Spleen (tissue), 11 donors: ENCODE results near the gene ADRA1B. TPM values are rescaled to one million over a fixed set of nuclear protein-coding genes. Genes with fewer than 3 reads are reported as not detected.

Experiments used
- DNase-seq: peaks from one replicate; pipeline ENCODE4 v3.0.0-alpha.2; 2020
- H3K27ac ChIP-seq, 8 donors: fragments of 200-600 bp; sonication (generic) in 7 of 8; 1 replicate in 4 of 8; 2 replicates in 4 of 8; pipeline versions ENCODE4 v1.5.0 to v1.8.0; 2016 to 2021; ENCODE audit warnings: inconsistent platforms in 4 of 8, mild to moderate bottlenecking in 4 of 8, moderate library complexity in 1 of 8
- H3K27me3 ChIP-seq, 7 donors: fragments of 200-600 bp; sonication (generic) in 6 of 7; replicated peaks in 1 of 7; 1 replicate in 4 of 7; 2 replicates in 3 of 7; pipeline versions ENCODE4 v1.5.0 to v1.8.0; 2016 to 2021; ENCODE audit warnings: inconsistent platforms in 3 of 7, mild to moderate bottlenecking in 1 of 7
- H3K36me3 ChIP-seq, 6 donors: fragments of 200-600 bp; sonication (generic) in 5 of 6; 1 replicate in 4 of 6; 2 replicates in 2 of 6; pipeline versions ENCODE4 v1.5.0 to v1.8.0; 2016 to 2021; ENCODE audit warnings: inconsistent platforms in 2 of 6
- H3K4me1 ChIP-seq, 6 donors: fragments of 200-600 bp; sonication (generic) in 5 of 6; 1 replicate in 3 of 6; 2 replicates in 3 of 6; pipeline versions ENCODE4 v1.5.0 to v1.8.0; 2016 to 2021; ENCODE audit warnings: inconsistent platforms in 3 of 6
- H3K4me3 ChIP-seq, 8 donors: fragments of 200-600 bp; sonication (generic) in 7 of 8; 1 replicate in 4 of 8; 2 replicates in 4 of 8; pipeline versions ENCODE4 v1.5.0 to v1.8.0; 2016 to 2021; ENCODE audit warnings: inconsistent platforms in 4 of 8, mild to moderate bottlenecking in 4 of 8, moderate library complexity in 2 of 8
- H3K9me3 ChIP-seq, 8 donors: fragments of 200-600 bp; sonication (generic) in 7 of 8; 1 replicate in 4 of 8; 2 replicates in 4 of 8; pipeline versions ENCODE4 v1.5.0 to v1.8.0; 2016 to 2021; ENCODE audit warnings: inconsistent platforms in 4 of 8
- CTCF ChIP-seq, 11 experiments: fragments of 200-600 bp in 7 of 11; fragments of 450-650 bp in 4 of 11; sonication (generic) in 4 of 11; IDR thresholded peaks in 8 of 11; conservative IDR thresholded peaks in 3 of 11; 1 replicate in 7 of 11; 2 replicates in 4 of 11; pipeline versions ENCODE4 v1.4.0 to v1.8.0; 2016 to 2021; ENCODE audit warnings: antibody characterized with exemption in 11 of 11, inconsistent platforms in 4 of 11, mild to moderate bottlenecking in 1 of 11
- POLR2A ChIP-seq, 3 donors: fragments of 450-650 bp; IDR thresholded peaks; one replicate each; pipeline ENCODE4 v1.5.1; 2017; ENCODE audit warnings: antibody characterized with exemption in 3 of 3, mild to moderate bottlenecking in 1 of 3
- POLR2AphosphoS5 ChIP-seq, 3 donors: sonication (generic); formaldehyde crosslinking; IDR thresholded peaks; one replicate each; pipeline ENCODE4 v1.5.1; 2017; ENCODE audit warnings: antibody characterized with exemption in 3 of 3
- WGBS, 5 donors: extraction: QIAGEN DNeasy Blood & Tissue Kit in 3 of 5; methylation state at CpG; one replicate each; pipeline versions ENCODE4 v1.1.5 to v1.1.7; 2013 to 2018; 5-methylcytosine and 5-hydroxymethylcytosine counted together
- intact Hi-C: fragments of 100-400 bp; cut with DNase I; formaldehyde crosslinking; loops from one replicate; pipeline ENCODE4 v1.15.0; 2023; ENCODE audit warnings: low total_unique reads
- polyA plus RNA-seq, 3 donors: library from polyadenylated mRNA; stranded (reverse); fragments of 200-250 nt; gene quantifications; one replicate each; pipeline ENCODE4 v1.2.1, GENCODE V29; 2013
- total RNA-seq, 7 donors: library from RNA; depleted of rRNA in 3 of 7; stranded (reverse); fragments of >200 nt in 3 of 7; fragmentation: NEBNext Ultra II Directional in 4 of 7; extraction: Animal tissue kit (Norgen Biotek cat#: 25700) in 4 of 7; gene quantifications; one replicate each; pipeline versions ENCODE4 v1.1.0 to v1.2.1, GENCODE V29; 2016 to 2021
- donor health status: healthy with polysubstance abuse.
- donor health status: DM: no; HTN: no; CAD: no; lungs with moderate emphysema.
- donor health status: DM: no; HTN: no; CAD: no.
- donor health status: Bipolar disorder and iron deficiency.
- donor health status: healthy.
- donor health status: DM: no; HTN: no; CAD: no.
- donor health status: DM: yes; HTN: yes; CAD: no.

Gene ADRA1B
- total and polyA plus RNA-seq, 10 donors: 0.65 to 39.6 (median 11.7) TPM

GRCh38 chr5:159910843-159911229, 5.4 kb upstream of the ADRA1B start:
- TF ChIP-seq CTCF (IDR thresholded peaks at IDR 0.05 in 8 of 11, conservative IDR thresholded peaks at IDR 0.05 in 3 of 11) (no peak), POLR2AphosphoS5 (IDR thresholded peaks at IDR 0.05) (no peak), POLR2A (IDR thresholded peaks at IDR 0.05) (no peak)
- Histone ChIP-seq H3K9me3 (no peaks in the 10 kb centered on the region), H3K36me3 (no peaks in the 10 kb centered on the region), H3K4me3 (no peak overlapping the region), H3K27me3 (peaks cover 0 to 23% (median 4%) of the 10 kb centered on the region in 7 donors), H3K4me1 (peaks cover 0 to 38% (median 3%) of the 10 kb centered on the region in 6 donors), H3K27ac (peak overlapping the region in 1 of 8 donors; percentile 54)
- DNase-seq: no peak
- intact Hi-C loops: loop anchor here (10.0 kb wide), 1 partner anchor 466 kb away; no protein-coding TSS in a partner anchor
- 54 to 82% (median 59%) methylated on average over 2 of the region's 2 CpGs for WGBS, 5 donors

GRCh38 chr5:159911349-159911748, 4.9 kb upstream of the ADRA1B start:
- intact Hi-C loops: loop anchor here (10.0 kb wide), 1 partner anchor 467 kb away; no protein-coding TSS in a partner anchor
- Histone ChIP-seq H3K36me3 (no peaks in the 10 kb centered on the region), H3K9me3 (no peaks in the 10 kb centered on the region), H3K27me3 (peaks cover 0 to 28% (median 9%) of the 10 kb centered on the region in 7 donors), H3K27ac (peak overlapping the region in 4 of 8 donors; percentile 28 to 57 (median 56)), H3K4me1 (peaks cover 0 to 44% (median 7%) of the 10 kb centered on the region in 6 donors), H3K4me3 (no peak overlapping the region)
- no peak for DNase-seq
- no peak for TF ChIP-seq CTCF (IDR thresholded peaks at IDR 0.05 in 8 of 11, conservative IDR thresholded peaks at IDR 0.05 in 3 of 11)
- TF ChIP-seq POLR2A (IDR thresholded peaks at IDR 0.05): no peak
- no peak for TF ChIP-seq POLR2AphosphoS5 (IDR thresholded peaks at IDR 0.05)
- 92 to 98% (median 96%) methylated on average over 4 of the region's 4 CpGs for WGBS, 5 donors

DNA sequence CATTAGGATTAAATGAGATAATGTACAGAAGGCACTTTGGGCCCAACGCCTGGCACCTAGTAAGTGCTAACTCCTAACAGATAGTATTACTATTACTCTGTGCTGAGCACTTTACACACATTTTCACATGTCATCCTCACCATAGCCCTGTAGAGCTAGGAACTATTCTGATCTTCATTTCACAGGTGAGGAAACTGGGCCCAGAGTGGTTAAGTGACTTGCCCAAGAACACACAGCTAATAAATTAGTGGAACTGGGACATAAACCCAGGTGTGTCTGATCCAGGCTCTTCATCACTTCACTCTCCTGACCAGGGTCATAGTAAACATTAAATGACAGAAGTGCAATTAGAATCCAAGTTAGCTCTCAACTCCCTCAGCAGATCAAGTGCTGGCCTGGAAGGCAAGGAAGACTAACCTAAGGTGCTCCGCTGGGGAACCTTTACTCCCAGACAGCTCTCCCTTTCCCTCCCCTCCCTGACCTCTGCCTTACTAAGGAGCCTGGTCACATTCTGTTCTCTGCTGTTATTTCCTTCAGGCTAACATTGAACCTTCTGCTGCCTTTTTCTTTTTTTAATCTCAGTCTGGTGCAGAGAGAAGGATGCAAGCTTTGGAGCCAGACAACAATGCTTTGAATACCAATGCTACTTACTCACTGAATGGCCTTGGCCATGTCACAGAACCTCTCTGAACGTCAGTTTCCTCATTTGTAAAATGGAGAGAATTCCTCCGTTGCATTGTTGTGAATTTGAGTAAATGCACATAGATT, 4.1 kb upstream of the ADRA1B start:
- Histone ChIP-seq H3K4me3 (no peak overlapping the region), H3K27me3 (peaks cover 0 to 37% (median 18%) of the 10 kb centered on the region in 7 donors), H3K4me1 (peaks cover 0 to 49% (median 13%) of the 10 kb centered on the region in 6 donors), H3K9me3 (no peaks in the 10 kb centered on the region), H3K27ac (peak overlapping the region in 6 of 8 donors; percentile 9 to 57 (median 41)), H3K36me3 (no peaks in the 10 kb centered on the region)
- no peak for DNase-seq
- no peak for TF ChIP-seq CTCF (IDR thresholded peaks at IDR 0.05 in 8 of 11, conservative IDR thresholded peaks at IDR 0.05 in 3 of 11)
- no peak for TF ChIP-seq POLR2AphosphoS5 (IDR thresholded peaks at IDR 0.05)
- TF ChIP-seq POLR2A (IDR thresholded peaks at IDR 0.05): no peak
- intact Hi-C loops: loop anchor here (10.0 kb wide), 1 partner anchor 467 kb away; no protein-coding TSS in a partner anchor
- 71 to 85% (median 76%) methylated on average over 3 to 4 of the region's 4 CpGs for WGBS, 5 donors

GRCh38 chr5:159913048-159913447, 3.2 kb upstream of the ADRA1B start:
- no peak for DNase-seq
- 62 to 72% (median 69%) methylated on average over 6 of the region's 6 CpGs for WGBS, 5 donors
- Histone ChIP-seq H3K4me3 (no peak overlapping the region), H3K9me3 (no peaks in the 10 kb centered on the region), H3K27me3 (peaks cover 0 to 45% (median 21%) of the 10 kb centered on the region in 7 donors), H3K4me1 (peaks cover 0 to 47% (median 13%) of the 10 kb centered on the region in 6 donors), H3K27ac (peak overlapping the region in 7 of 8 donors; percentile 9 to 57 (median 28)), H3K36me3 (no peaks in the 10 kb centered on the region)
- intact Hi-C loops: loop anchor here (10.0 kb wide), 1 partner anchor 468 kb away; no protein-coding TSS in a partner anchor
- TF ChIP-seq POLR2AphosphoS5 (IDR thresholded peaks at IDR 0.05) (no peak), CTCF (IDR thresholded peaks at IDR 0.05 in 8 of 11, conservative IDR thresholded peaks at IDR 0.05 in 3 of 11) (no peak), POLR2A (IDR thresholded peaks at IDR 0.05) (no peak)
